Stimulated activated CD4-positive, alpha-beta T cell treated with anti-CD3 and anti-CD28 coated beads, Interleukin-2, amount 100 ng/mL, for 24 hours (primary cell): ENCODE results near the gene OPTC.
"Not testable (repeated sequence)": the region's sequence is repeated elsewhere in the genome, so short reads cannot be mapped to it uniquely, and the experiment has no call there.

Source experiments
- DNase-seq, 2 donors: peaks; one replicate each; pipeline ENCODE4 v3.0.0-alpha.2; 2020

OPTC gene

GRCh38 chr1:203465948-203466347 is 28.0 kb upstream of the OPTC start:
- DNase-seq: no peak

DNA sequence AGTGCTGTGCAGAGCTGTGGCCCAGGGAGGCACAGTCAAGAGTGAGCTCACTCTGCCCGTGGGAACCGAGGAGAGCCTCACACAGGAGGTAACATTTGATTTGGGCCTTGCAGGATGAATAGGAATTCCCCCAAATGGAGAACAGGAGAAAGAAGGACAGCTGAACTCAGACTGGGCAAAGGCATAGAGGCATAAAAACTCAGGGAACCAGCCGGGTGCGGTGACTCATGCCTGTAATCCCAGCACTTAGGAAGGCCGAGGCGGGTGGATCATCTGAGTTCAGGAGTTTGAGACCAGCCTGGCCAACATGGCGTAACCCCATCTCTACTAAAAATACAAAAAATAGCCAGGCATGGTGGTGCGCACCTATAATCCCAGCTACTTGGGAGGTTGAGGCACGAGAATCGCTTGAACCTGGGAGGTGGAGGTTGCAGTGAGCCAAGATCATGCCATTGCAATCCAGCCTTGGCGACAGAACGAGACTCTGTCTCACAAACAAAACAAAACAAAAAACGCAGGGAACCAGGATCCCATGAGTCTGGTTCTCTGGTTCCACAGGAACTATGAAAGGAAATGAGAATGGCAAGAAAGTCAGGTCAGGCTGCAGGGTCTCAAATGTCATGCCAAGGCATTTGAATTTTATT is 26.9 kb upstream of the OPTC start:
- DNase-seq: not testable (repeated sequence)

DNA sequence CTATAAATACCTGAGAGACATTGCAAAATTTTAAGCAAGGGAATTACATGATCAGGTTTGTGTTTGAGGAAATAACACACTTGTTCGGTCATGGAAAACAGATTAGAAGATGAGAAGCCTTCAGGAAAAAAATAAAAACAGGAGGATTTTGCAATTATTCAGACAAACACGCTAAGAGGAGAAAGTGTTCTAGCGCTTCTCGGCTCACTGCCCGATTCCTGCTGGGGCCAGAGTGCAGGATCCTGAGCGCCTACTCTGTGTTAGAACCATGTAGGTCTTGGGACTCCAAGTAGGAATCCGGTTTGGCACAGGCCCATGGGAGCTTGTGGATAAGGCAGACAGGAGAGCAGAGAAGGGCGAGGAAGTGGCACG is 26.4 kb upstream of the OPTC start:
- DNase-seq: no peak

- no peak for DNase-seq
Measured at GRCh38 chr1:203468326-203468725, 25.6 kb upstream of the OPTC start.

DNA sequence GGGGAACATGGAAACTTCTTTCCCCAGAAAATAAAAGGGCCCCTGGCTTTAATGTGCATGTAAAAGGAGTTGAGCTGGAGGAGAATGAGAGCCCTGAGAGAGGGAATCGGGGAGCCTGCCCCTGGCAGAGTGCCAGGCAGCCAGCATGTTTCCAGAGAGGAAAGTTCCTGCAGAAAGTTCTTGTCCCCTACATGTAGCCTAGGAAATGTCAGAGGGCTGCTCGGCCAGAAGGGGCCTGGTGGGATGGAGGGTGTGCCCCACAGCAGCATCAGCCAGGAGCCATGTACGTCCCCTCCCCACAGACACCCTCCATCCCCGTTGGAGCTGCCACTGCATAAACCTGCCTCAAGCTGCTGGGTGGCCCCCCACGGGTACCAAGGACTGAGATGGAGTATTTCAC is 23.7 kb upstream of the OPTC start:
- DNase-seq: no peak

- no peak for DNase-seq
Measured at GRCh38 chr1:203471841-203472240, 22.1 kb upstream of the OPTC start.

DNA sequence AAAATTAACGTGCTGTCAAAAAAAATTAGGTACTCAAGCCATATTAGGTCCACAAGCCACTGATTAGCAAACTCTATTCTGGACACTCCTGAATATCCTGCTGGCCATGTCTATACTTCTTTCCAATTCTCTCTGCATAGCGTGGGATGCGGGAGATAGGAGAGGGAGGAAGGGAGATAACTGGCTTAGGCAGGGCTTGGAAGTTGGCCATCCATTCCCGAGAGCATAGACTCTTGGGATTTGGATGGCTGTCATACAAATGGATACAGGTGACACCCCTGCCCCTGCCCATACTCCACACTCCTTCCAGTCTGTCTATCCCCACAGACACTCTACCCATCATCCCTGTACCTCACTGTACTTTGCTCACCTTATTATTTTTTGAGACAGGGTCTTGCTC is 20.7 kb upstream of the OPTC start:
- no peak for DNase-seq

DNA sequence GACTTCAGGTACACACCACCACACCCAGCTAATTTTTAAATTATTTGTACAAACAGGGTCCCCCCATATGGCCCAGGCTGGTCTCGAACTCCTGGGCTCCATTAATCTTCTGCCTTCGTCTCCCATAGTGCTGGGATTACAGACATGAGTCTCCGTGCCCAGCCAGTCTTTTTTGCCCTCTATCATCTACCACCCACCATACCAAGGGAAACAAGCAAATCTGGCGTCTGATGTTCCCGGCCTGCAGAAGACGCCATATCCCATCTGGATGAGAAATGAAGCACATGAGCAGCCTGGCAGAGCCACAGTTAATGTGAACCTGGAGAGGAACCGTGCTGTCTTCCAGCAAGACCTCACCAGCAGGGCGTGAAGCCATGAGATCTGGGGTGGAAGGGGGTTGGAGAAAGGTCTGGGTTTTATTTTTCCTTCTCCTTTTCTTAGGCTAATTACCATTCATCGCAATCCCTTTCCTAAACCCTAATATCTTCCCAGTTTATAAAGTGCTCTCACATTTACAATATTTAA is 20.1 kb upstream of the OPTC start:
- DNase-seq: no peak

DNA sequence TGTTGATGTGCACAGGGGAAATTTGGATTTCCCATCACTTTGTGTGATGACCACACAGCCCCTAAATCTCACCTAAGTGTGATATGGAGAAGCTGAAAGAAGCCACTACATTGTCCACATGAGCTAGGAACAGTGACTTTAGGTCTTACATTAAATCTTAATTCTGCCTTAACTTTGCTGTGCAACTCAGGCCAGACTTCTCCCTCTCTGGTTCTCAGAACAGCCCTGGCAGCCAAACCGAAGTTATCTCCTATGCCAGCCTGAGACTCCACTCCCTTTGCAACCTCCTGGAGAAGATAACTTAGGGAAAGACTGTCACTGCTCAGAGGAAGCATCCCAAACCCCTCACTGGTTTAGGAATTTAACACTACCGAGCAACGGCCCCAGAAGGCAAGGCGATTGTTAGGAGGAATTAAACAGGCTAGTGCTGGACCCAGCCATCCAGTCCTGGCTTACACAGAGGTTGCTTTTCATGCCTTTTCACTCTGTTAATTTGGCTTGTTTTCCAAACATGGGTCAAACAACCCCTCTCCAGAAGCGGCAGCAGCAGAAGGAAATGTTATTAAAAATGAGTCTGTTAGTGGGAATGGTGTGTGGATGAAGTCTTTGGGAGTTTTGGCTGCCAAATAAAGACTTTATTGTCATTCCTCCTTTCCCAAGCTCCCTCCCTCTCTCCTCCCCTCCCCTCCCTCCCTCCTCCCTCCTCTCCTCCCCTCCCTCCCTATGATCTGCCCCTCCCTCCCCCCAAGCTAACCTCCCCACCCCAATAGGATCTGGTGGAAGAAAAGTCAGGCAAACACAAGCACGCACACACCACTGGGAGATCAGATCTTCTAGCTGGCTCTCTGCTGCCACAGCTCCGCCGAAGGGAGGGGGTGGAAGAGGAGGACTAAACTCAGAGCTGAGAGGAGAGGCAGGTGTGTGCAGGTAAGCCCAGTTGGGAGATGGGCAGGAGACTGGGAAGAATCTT is 18.7 kb upstream of the OPTC start, which contains the start of gene PRELP:
Gene PRELP, plus strand, starts transcription at position 795 of the 970 bp plus-strand sequence. CDS start 7,379 bp downstream, outside the sequence.
- DNase-seq: no peak

GRCh38 chr1:203476216-203476814 is 17.6 kb upstream of the OPTC start:
- no peak for DNase-seq

GRCh38 chr1:203477748-203478147 is 16.2 kb upstream of the OPTC start:
- no peak for DNase-seq

DNA sequence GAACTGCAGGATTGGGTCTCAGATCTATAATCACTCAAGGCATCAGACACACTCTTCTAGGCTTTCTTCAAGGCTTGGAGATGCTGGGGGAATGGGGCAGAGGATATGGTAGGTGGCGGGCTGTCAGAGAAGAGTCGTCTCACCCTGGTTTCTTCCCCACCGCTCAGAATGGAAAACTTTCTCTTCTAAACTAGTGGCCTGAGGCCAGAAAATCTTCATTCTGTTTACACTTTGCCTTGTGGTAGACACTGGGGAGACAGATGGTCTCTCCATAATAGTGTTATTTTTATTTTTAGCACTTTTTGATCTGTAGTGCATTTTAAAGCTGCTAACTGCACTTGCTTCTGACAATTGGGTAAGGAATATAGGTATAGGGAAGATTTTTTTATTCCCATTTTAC is 15.7 kb upstream of the OPTC start:
- no peak for DNase-seq

DNA sequence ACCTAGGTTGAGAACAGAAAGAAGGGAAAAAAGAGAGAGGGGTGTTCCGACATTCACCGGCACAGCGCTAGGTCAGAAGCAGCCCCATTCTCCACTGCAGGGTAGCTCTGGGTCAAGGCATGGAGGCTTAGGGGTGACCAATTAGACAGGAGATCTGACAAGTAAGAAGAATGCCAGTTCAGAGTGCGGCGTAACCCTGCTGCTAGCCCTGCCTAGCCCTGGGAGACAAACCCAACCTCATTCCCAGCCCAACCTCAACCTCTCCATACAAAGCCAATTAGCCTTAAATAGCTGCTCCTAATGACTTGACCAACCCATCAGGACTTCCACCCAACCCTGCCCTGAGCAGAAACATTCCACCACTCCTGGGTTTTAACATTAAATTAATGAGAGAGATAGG is 15.0 kb upstream of the OPTC start:
- DNase-seq: no peak

DNA sequence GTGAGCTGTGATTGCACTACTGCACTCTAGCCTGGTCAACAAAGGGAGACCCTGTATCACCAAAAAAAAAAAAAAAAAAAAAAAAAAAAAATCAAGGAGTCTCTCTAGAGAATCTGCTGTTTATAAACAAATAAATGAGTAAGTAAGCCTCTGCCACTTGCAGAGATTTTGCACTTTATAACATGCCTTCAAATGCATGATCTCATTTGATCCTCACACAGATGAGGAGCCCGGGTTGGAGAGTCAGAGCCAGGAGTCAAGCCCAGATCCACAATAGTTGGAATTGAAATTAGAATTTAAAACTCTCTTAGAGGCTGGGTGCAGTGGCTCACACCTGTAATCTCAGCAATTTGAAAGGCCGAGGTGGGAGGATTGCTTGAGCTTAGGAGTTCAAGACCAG is 14.3 kb upstream of the OPTC start:
- no peak for DNase-seq

DNA sequence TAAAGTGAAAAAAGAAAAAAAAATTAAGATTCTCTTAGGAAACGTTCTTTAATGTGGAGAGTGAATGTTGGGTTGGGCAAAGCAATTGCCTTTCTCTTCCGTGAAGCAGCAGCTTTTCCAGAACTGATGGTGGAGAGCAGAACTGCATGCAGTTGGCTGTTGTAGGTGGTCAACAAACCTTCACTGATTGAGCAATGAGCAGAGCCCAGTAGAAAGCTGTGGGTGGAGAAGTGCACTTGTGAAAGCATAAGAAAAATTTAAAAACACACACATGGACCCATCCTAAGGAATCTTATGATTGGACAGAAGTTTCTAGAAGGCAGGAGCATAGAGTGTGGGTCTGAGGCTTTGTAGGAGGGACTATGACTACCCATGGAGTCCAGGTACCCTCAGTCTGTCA is 13.9 kb upstream of the OPTC start:
- no peak for DNase-seq

DNA sequence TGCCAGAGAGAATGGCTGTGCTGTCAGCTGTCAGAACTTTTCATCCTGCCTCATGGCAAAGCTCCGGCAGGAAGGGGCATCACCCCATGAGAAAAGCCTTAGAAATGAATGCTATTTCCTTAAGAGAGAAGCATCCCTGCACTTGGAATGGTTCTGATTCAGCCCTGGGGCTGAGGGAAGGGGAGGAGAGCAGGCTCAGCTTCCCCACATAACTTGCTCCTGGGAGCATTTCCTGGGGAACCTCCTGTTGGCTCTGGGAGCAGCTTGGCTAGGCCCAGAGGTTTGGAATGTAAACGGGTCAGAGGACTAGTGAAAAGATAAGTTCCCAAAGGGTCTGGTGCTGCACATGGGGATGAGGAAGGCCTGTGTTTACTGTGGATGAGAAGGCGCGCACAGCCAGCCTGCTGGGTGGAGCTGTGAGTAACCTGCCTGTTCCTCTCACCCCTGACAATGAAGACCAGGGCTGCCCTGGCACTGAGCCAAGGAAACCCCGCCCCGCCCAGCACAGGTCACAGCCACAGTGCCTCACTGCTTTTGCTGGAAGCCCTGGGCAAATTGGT is 13.3 kb upstream of the OPTC start:
- peak; percentile 31 to 61 for DNase-seq

GRCh38 chr1:203481196-203481595 is 12.8 kb upstream of the OPTC start:
- DNase-seq: no peak

DNA sequence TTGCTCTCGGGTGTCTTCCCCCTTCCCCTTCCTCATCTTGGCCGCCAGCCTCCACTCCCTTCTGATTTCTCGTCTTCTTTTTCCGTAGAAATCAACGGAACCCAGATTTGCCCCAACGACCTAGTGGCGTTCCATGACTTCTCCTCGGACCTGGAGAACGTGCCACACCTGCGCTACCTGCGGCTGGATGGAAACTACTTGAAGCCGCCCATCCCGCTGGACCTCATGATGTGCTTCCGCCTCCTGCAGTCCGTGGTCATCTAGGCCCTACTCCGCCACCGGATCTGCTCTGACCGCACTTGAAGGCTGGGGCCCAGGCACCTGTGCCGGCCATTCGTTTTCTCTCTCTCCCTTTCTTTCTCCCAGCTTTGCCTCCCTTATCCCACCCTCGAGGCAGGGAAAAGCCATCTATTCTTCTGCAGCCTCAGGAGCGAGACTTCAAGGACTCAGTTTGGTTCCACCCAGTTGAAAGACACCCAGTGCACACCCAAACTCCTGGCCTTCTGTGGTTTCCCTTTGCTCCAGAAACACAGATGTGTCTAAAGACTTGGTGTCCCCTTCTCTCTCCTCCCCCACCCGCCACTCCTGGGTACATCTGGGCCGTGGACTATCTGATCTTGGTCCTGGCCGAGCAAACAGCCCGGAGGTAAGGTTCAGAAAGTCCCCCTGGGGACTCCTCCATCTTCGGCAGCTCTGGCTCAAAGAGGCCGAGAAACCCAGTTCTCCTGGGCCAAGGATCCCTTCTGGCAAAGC is 7.2 kb upstream of the OPTC start:
- DNase-seq: no peak

GRCh38 chr1:203488539-203488938 is 5.4 kb upstream of the OPTC start:
- no peak for DNase-seq

GRCh38 chr1:203490607-203491006 is 3.3 kb upstream of the OPTC start:
- DNase-seq: no peak

DNA sequence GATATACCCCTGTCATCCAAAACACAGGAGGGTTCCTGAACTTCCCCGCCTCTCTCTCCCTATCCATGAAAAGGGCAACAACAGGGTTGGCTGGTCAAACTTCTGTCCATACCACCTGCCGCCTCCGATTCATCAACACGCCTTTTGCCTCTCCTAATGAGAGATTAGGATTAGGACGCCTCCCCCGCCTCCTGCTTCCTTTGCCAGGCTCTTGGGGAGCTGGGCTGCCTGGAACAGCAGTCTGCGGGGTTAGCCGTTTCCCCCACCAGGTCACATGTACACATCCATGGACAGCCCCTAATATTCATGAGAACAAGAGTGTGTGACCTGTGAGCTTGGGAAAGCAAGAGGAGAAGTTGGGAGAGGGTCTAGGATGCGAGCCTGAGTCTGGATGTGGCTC is 2.3 kb upstream of the OPTC start:
- no peak for DNase-seq

- no peak for DNase-seq
Measured at GRCh38 chr1:203492082-203492747, 1.7 kb upstream of the OPTC start.
